OCI-LY1 (cell line): Measurements from ENCODE around the gene RASIP1.

ENCODE experiments used
- H2AFZ ChIP-seq: fragments of 200-600 bp; sonication (generic), shearing (Covaris generic); 2 replicates; pipeline ENCODE4 v1.6.0; 2014; ENCODE audit warnings: antibody characterized with exemption, mild to moderate bottlenecking, low read length
- H3F3A ChIP-seq: fragments of 200-600 bp; sonication (generic), shearing (Covaris generic); 2 replicates; pipeline ENCODE4 v1.6.0; 2014; ENCODE audit warnings: mild to moderate bottlenecking, antibody characterized with exemption, low read length, moderate library complexity; ENCODE audit not compliant: insufficient read depth
- H3K27ac ChIP-seq: fragments of 200-600 bp; sonication (generic); 2 replicates; pipeline ENCODE4 v1.5.1; 2014; ENCODE audit warnings: low read length, mixed run types, mild to moderate bottlenecking, low read depth; ENCODE audit not compliant: poor library complexity, severe bottlenecking
- H3K27me3 ChIP-seq: fragments of 200-600 bp; sonication (generic); 2 replicates; pipeline ENCODE4 v1.6.0; 2014; ENCODE audit warnings: antibody characterized with exemption, mild to moderate bottlenecking, low read length, moderate library complexity; ENCODE audit not compliant: insufficient read depth
- H3K36me3 ChIP-seq: fragments of 200-600 bp; sonication (generic); 2 replicates; pipeline ENCODE4 v1.6.1; 2014; ENCODE audit warnings: mild to moderate bottlenecking, antibody characterized with exemption, low read length, moderate library complexity, mixed read lengths; ENCODE audit not compliant: insufficient read depth
- H3K4me1 ChIP-seq: fragments of 200-600 bp; sonication (generic); 2 replicates; pipeline ENCODE4 v1.5.1; 2014; ENCODE audit warnings: mild to moderate bottlenecking, low read length, moderate library complexity; ENCODE audit not compliant: insufficient read depth, severe bottlenecking
- H3K4me2 ChIP-seq: fragments of 200-600 bp; sonication (generic), shearing (Covaris generic); 2 replicates; pipeline ENCODE4 v1.6.1; 2014; ENCODE audit warnings: low read length
- H3K4me3 ChIP-seq: fragments of 200-600 bp; sonication (generic); 2 replicates; pipeline ENCODE4 v1.5.1; 2014; ENCODE audit warnings: low read length, low read depth, mild to moderate bottlenecking, mixed read lengths; ENCODE audit not compliant: poor library complexity, severe bottlenecking
- H3K79me2 ChIP-seq: fragments of 200-600 bp; shearing (Covaris generic); 2 replicates; pipeline ENCODE4 v1.6.1; 2016; ENCODE audit warnings: mixed run types, low read length, mixed read lengths; ENCODE audit not compliant: insufficient read depth
- H3K9ac ChIP-seq: fragments of 200-600 bp; sonication (generic), shearing (Covaris generic); 2 replicates; pipeline ENCODE4 v1.6.1; 2014; ENCODE audit warnings: mild to moderate bottlenecking, low read length, mixed read lengths
- H3K9me2 ChIP-seq: fragments of 200-600 bp; sonication (generic), shearing (Covaris generic); 2 replicates; pipeline ENCODE4 v1.6.1; 2014; ENCODE audit warnings: low read depth, mild to moderate bottlenecking, low read length, mixed read lengths
- H3K9me3 ChIP-seq: fragments of 200-600 bp; shearing (Covaris generic); 2 replicates; pipeline ENCODE4 v1.6.1; 2014; ENCODE audit warnings: low read length, mixed read lengths
- H4K20me1 ChIP-seq: fragments of 200-600 bp; sonication (generic), shearing (Covaris generic); 2 replicates; pipeline ENCODE4 v1.6.0; 2016; ENCODE audit warnings: mild to moderate bottlenecking, low read length; ENCODE audit not compliant: insufficient read depth
- CTCF ChIP-seq: fragments of 200-600 bp; sonication (generic), shearing (Covaris generic); IDR thresholded peaks from 2 replicates; pipeline ENCODE4 v1.5.1; 2017; ENCODE audit warnings: mild to moderate bottlenecking, antibody characterized with exemption, low read length, moderate library complexity, mixed read lengths
- EZH2 ChIP-seq: fragments of 200-600 bp; sonication (generic), shearing (Covaris generic); IDR thresholded peaks from 2 replicates; pipeline ENCODE4 v1.8.0; 2017; ENCODE audit warnings: borderline replicate concordance, mixed run types, mild to moderate bottlenecking, antibody characterized with exemption, low read length, moderate library complexity, mixed read lengths

RASIP1 gene

GRCh38 chr19:48780631-48781391, 40.4 kb upstream of the RASIP1 start:
- TF ChIP-seq EZH2 (no peak), CTCF (no peak)
- Histone ChIP-seq H3K79me2 (no peaks in the 10 kb centered on the region), H3K4me2 (no peak overlapping the region), H3K9ac (no peak overlapping the region), H3F3A (no peaks in the 10 kb centered on the region), H3K36me3 (no peaks in the 10 kb centered on the region), H3K9me2 (no peaks in the 10 kb centered on the region), H4K20me1 (no peaks in the 10 kb centered on the region), H3K27ac (no peak overlapping the region), H3K4me1 (no peaks in the 10 kb centered on the region), H3K27me3 (peaks cover 12% of the 10 kb centered on the region; the same call in 1 of the 2 replicates), H2AFZ (no peak overlapping the region), H3K9me3 (no peaks in the 10 kb centered on the region), H3K4me3 (no peak overlapping the region)

- no peak overlapping the region for H2AFZ ChIP-seq
Measured at GRCh38 chr19:48779636-48780035, 39.2 kb upstream of the RASIP1 start.

GRCh38 chr19:48777720-48778119, 37.3 kb upstream of the RASIP1 start:
- Histone ChIP-seq H3K4me2 (no peak overlapping the region), H3K9me2 (no peaks in the 10 kb centered on the region), H3K27ac (no peak overlapping the region), H3K4me3 (no peak overlapping the region), H3K4me1 (no peaks in the 10 kb centered on the region), H3K36me3 (no peaks in the 10 kb centered on the region), H4K20me1 (no peaks in the 10 kb centered on the region), H2AFZ (no peak overlapping the region), H3K79me2 (no peaks in the 10 kb centered on the region), H3K27me3 (peaks cover 9% of the 10 kb centered on the region; the same call in 1 of the 2 replicates), H3K9ac (no peak overlapping the region), H3K9me3 (no peaks in the 10 kb centered on the region), H3F3A (no peaks in the 10 kb centered on the region)
- TF ChIP-seq CTCF (no peak), EZH2 (no peak)

More at GRCh38 chr19:48779636-48780035, 39.2 kb upstream of the RASIP1 start:
- no peaks in the 10 kb centered on the region for H3K79me2 ChIP-seq
- no peak overlapping the region for H3K27ac ChIP-seq
- H3K9me3 ChIP-seq = no peaks in the 10 kb centered on the region
- TF ChIP-seq EZH2 (no peak), CTCF (no peak)
- H3K4me2 ChIP-seq = no peak overlapping the region
- H3F3A ChIP-seq = no peaks in the 10 kb centered on the region
- H3K27me3 ChIP-seq = peaks cover 9% of the 10 kb centered on the region; the same call in 1 of the 2 replicates
- H3K4me3 ChIP-seq = no peak overlapping the region
- H3K4me1 ChIP-seq = no peaks in the 10 kb centered on the region
- no peak overlapping the region for H3K9ac ChIP-seq
- no peaks in the 10 kb centered on the region for H4K20me1 ChIP-seq
- H3K9me2 ChIP-seq = no peaks in the 10 kb centered on the region
- H3K36me3 ChIP-seq = no peaks in the 10 kb centered on the region
